ENCODE measurements around the gene ANK3.
"Not testable (repeated sequence)": the region's sequence is repeated elsewhere in the genome, so short reads cannot be mapped to it uniquely, and the experiment has no call there.

ANK3 gene

DNA sequence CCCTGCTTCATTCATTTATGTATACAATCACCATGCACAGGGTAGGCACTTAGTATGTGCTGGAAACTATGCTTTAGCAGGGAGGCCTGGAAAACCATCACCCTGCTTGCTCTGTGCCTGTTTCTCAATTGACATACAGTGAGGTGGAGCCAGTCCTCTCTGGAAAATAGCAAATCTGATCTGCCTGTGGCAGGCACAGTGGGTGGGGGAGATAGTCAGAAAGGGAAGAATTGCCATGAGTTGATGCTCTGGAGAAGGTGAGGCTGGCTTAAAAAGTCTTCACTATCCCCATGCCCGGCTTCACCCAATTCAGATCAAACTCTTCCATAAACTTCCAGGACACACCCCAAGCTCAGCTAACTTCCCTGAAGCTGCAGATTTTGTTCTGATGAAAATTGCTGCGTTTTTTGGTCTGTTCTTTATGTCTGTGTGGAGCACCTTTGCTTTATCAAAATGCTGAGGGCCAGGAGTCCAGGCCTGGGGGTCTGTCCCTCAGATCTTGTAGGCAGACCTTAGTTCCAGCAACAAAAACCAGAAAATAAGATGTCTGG is 84.8 kb downstream of the ANK3 start:
- no peak for DNase-seq (ENCODE audit: low spot score)

DNA sequence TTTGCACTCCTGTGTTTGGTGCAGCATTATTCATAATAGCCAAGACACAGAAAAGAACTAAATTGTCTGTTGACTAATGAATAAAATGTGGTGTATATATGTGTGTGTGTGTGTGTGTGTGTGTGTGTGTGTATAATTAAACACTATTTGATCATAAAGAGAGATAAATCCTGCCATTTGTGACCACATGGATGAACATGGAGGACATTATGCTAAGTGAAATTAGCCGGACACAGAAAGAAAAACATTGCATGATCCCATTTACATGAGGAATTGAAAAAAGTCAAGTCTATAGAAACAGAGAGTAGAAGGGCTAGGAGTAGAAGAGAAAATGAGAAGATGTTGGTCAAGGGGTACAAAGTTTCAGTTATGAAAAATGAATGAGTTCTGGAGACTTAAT is 85.9 kb downstream of the ANK3 start:
- DNase-seq (ENCODE audit: low spot score): no peak

DNA sequence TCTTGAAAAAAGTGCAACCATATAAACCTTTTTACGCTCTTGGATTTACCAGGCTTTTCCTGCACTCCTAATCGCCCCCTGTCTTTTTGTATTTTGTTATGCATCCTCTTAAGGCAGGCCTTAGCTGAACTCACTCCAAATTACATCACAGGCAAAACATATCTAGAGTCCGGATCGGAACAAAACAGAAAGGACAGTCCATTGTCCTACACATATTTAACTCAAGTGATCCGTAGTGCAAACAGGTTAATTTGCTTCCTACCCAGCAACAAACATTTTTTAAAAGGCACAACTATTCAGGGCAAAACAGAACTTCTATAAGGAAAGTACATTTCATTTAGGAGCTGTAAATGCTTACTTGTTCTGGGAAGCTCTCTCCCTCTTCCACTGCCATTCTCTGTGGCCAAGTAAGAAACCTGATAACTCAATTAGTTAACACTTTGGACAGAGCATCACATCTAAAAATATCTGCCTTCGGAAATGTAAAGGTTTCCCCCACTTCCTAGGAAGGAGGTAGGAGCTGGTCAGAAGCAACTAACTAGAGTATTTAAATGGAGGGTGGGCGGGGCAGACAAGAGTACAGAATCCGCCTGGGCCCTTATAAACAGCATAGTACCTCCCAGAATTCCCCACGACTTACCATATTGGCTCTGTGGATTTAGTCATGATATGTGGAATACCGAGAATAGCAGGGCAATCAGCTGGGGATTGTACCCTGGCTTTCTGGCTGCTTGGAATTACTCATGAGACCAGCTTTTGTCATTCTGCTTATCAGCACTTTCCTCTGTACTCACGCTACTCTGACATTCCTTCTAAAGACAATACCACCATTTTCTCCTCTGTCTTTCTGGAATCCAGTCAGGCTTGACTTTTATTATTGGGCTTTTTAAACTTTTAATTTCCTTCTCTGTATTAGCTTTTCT is 89.5 kb downstream of the ANK3 start:
- no peak for DNase-seq (ENCODE audit: low spot score)

GRCh38 chr10:60299390-60299778 is 90.3 kb downstream of the ANK3 start:
- DNase-seq (ENCODE audit: low spot score): no peak

DNA sequence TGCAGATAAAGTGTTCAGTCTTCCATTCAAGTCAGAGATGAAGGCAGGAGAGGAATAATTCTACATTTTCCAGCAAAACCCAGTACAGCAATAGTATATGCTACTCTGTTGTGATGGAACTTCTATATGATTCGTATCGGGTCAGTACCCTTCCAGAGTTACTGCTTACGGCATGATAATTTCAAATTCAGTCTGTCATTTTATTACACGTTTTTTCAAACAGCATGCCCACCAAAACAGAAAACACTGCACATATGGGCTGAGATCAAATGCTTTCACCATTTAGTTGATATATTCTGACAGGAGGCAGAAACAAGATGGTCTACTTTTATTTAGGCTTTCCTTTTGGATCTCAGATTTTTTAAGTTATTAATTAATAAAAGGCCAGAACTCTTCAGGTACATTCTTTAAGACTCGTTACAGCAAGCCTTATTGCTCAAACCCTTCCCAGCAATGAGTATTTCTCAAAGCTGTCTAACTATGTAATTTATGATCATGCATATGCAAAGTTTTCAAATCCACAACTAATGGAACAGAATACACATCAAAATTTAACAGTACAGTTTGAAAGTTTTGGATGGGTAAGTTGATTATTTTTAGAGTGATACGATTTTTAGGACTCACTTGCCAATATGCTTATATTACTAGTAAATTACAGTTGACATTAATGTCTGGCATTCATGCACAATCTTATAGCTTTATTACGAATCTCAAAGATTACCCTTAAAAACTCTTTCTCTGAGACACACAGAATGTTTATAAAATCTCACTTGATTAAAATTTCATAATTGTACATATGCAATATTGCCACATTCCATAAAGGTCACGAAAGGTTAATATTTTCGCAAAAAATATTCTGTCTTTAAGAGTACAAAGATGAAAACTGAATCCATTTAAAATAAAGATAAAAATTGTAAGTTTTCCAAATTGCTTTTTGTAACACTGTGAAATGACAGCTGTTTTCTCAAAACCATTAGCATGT is 91.0 kb downstream of the ANK3 start:
- no peak for DNase-seq (ENCODE audit: low spot score)

- DNase-seq (ENCODE audit: low spot score): no peak
Observed at GRCh38 chr10:60296073-60296472, 93.6 kb downstream of the ANK3 start.

DNA sequence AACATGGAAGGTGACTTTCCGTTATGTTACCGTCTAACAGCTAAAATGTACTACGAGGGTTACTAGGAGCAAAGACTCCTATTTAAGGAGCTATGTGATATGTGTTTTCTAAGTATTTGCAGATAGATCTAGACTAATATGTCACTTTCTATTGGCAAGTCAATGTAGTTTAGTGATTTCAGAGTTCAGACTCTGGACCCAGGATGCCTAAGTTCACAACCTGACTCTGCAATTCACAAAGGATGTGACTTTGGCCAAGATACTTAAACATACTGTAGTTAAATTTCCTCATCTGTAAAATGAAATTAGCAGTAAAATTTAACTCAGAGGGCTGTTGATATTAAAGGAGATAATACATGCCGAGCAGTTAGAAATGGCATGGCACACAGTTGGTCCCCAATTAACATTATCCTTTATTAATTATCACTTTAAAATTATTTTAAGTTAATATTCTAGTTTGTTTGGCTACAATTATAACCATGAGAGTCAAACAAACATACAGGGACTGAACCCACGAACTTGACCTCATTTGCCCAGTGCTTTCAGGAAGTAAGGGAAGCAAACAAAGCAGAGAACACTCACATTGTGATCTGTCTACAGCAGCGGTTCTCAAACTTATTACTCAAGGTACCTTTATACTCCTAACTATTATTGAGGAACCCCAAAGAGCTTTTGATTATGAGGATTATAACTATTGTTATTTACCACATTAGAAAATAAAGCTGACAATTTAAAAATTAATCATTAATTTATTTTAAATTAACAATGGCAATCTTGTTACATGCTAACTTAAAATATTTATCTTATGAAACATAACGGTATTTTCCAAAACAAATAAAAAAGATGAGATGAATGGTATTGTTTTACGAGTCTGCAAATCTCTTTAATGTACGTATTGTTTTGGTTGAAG is 94.4 kb downstream of the ANK3 start:
- no peak for DNase-seq (ENCODE audit: low spot score)

DNA sequence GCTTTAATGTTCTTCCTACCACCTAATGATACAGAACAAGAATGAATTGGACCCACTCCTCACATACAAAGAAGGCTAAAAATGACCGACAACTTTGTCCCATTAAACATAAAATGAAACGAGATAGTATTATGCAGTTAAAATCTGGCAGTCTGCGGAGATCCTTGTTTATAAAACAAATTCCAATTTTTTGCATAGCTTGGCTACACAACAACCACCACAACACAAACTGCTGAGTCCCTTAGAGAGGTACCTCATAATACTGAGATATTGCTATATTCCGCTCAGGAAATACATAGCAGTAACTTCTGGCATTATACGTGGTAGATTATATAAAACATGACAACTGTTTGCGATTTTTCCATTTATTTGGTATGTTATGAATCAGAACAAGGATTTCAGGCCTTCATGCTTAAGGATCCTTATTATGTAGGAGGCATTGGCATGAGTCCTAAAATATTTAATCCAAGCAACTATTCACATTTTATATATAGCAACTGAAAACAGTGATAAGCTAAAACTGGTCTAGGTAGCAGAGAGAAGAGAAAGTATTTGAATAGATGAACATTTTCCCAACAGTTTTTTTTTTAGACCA is 96.0 kb downstream of the ANK3 start:
- no peak for DNase-seq (ENCODE audit: low spot score)

GRCh38 chr10:60292998-60293397 is 96.7 kb downstream of the ANK3 start:
- DNase-seq (ENCODE audit: low spot score): no peak

DNA sequence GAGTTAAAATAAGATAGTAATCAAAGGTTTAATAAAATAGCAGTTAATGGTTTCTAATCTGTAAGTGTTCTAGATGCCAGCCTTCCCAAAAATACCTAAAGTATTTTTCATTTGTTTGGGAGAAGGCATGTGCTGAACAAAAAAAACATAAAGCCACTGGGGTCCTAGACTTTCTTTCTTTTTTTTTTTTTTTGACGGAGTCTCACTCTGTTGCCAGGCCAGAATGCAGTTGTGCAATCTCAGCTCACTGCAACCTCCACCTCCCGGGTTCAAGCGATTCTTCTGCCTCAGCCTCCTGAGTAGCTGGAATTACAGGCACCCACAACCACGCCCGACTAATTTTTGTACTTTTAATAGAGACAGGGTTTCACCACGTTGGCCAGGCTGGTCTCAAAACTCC is 97.1 kb downstream of the ANK3 start:
- DNase-seq (ENCODE audit: low spot score): not testable (repeated sequence)

DNA sequence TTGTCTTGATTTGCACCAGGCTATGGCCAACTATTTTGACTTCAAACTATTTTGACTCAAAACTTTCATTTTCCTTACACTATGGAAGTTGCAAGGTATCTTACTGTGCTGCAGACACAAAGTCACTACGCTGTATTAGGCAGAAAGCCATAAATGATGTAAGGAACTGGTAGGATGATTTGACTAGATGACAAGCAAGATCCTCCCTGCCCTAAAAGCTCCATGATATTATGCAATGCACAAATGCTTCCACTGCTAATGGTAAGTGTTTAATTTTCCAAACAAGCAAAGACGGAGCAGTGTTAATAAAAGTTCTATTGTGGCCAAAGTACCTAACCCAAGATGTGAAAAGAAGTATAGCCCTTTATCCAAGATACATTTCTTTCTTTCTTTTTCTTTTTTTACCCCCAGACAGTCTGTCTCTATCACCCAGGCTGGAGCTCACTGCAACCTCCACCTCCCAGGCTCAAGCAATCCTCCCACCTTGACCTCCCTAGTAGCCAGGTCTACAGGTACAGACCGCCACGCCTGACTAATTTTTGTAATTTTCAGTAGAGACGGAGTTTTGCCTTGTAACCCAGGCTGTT is 98.2 kb downstream of the ANK3 start:
- DNase-seq (ENCODE audit: low spot score): no peak

GRCh38 chr10:60290558-60290957 is 99.1 kb downstream of the ANK3 start:
- no peak for DNase-seq (ENCODE audit: low spot score)

- DNase-seq (ENCODE audit: low spot score): no peak
Observed at GRCh38 chr10:60289800-60290199, 99.9 kb downstream of the ANK3 start.

DNA sequence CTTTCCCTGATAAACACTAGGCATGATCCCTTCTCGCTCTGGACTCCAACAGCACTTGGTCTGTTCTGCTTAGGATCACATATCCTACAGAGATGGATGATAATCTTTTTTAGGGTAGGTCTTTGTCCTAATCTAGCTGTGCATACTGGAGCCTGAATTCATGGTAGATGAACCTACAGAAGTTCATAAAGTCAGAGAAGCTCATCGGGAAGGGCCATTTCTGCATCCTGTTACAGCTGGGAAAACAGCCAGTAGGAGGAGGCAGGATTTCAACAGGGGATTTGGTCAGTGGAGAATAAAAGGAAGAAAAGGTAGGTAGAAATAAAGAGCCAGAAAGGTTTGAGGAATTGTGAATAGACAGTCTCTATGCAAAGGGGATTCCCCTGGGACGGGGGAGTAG is 101.4 kb downstream of the ANK3 start:
- DNase-seq (ENCODE audit: low spot score): no peak

- no peak for DNase-seq (ENCODE audit: low spot score)
Observed at GRCh38 chr10:60286559-60286958, 103.1 kb downstream of the ANK3 start.

GRCh38 chr10:60283397-60283796 is 106.3 kb downstream of the ANK3 start:
- no peak for DNase-seq (ENCODE audit: low spot score)

- DNase-seq (ENCODE audit: low spot score): no peak
Observed at GRCh38 chr10:60282771-60283353, 106.8 kb downstream of the ANK3 start.

DNA sequence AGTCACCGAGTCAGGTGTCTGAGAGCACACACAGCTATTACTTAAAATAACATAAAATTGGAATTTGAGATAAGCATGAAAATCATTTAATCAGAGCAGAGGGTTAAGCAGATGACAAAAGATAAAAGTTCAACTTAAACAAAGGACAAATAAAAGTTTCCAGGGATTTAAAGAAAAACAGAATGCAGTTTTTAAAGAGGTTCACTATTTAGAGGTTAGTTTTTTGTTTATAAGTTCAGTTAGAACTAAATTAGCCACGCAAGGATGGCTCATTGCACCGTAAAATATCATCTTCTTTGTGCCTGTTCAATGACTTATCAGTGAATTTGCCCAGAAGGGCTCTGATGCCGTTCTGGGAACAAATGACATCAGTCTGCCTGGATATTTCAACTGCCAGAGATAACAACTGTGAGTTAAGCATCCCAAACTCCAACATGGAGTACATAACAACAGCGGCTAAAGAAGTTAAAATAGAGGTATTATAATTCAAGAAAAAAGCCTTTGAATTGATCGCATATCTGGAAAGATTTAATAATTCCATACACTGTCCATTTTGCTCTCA is 107.8 kb downstream of the ANK3 start:
- DNase-seq (ENCODE audit: low spot score): no peak

GRCh38 chr10:60281331-60281730 is 108.3 kb downstream of the ANK3 start:
- DNase-seq (ENCODE audit: low spot score): no peak

DNA sequence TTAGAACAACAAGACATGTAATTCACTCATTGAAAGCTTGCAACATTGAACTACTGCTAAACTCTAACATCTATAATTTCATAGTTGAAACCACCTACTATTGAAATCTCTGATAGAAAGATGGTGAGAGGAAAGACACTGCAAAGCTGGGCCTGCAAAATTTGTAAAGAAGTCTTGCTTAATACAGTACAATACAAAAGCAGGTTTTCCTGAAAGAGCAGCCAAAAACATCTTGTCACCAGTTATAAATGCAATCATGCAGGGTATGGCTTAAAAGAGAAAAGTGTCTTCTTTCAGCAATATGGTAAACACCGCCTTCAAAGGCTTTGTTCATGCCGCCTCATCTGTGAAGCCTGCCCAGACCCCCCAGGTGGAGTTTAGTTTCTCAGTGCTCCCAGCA is 109.2 kb downstream of the ANK3 start:
- DNase-seq (ENCODE audit: low spot score): no peak
